SK-N-SH treated with all-trans-retinoic acid at 6 μM for 48 hours (cell line): ENCODE results near the gene SLC41A3.

Source experiments
- ATAC-seq: fragments of 200-7000 bp; cut with Tn5 transposase; 3 replicates; pipeline ENCODE4 v1.9.1; 2020; ENCODE audit warnings: mild to moderate bottlenecking, moderate library complexity
- BACH2 ChIP-seq: fragments of 250-450 bp; sonication (Bioruptor Pico); IDR thresholded peaks from 2 replicates; pipeline ENCODE4 v1.9.0; 2021; ENCODE audit warnings: mild to moderate bottlenecking, borderline replicate concordance
- CREB5 ChIP-seq: fragments of 250-450 bp; sonication (Bioruptor Pico); IDR thresholded peaks from 2 replicates; pipeline ENCODE4 v1.5.1; 2020; ENCODE audit warnings: low read depth, mild to moderate bottlenecking, moderate library complexity
- CSDC2 ChIP-seq: fragments of 250-450 bp; sonication (Bioruptor Pico); IDR thresholded peaks from 2 replicates; pipeline ENCODE4 v1.5.0; 2020; ENCODE audit warnings: mild to moderate bottlenecking, moderate library complexity
- ESRRG ChIP-seq: fragments of 250-450 bp; sonication (Bioruptor Pico); IDR thresholded peaks from 2 replicates; pipeline ENCODE4 v1.6.1; 2021; ENCODE audit warnings: mild to moderate bottlenecking
- OSR1 ChIP-seq: fragments of 250-450 bp; sonication (Bioruptor Pico); IDR thresholded peaks from 2 replicates; pipeline ENCODE4 v1.8.0; 2022; ENCODE audit warnings: moderate library complexity, mild to moderate bottlenecking, inconsistent platforms
- PATZ1 ChIP-seq: fragments of 250-450 bp; sonication (Bioruptor Pico); IDR thresholded peaks from 2 replicates; pipeline ENCODE4 v1.8.0; 2020; ENCODE audit warnings: mild to moderate bottlenecking, moderate library complexity, borderline replicate concordance
- PPARA ChIP-seq: fragments of 250-450 bp; sonication (Bioruptor Pico); IDR thresholded peaks from 2 replicates; pipeline ENCODE4 v1.5.0; 2020; ENCODE audit warnings: mild to moderate bottlenecking, borderline replicate concordance
- RARB ChIP-seq: fragments of 250-450 bp; sonication (Bioruptor Pico); IDR thresholded peaks from 2 replicates; pipeline ENCODE4 v1.8.0; 2021; ENCODE audit warnings: mild to moderate bottlenecking, moderate library complexity
- SNAI2 ChIP-seq: fragments of 250-450 bp; sonication (Bioruptor Pico); IDR thresholded peaks from 2 replicates; pipeline ENCODE4 v1.5.0; 2020; ENCODE audit warnings: mild to moderate bottlenecking, moderate library complexity
- TCF4 ChIP-seq: fragments of 250-450 bp; sonication (Bioruptor Pico); IDR thresholded peaks from 2 replicates; pipeline ENCODE4 v1.8.0; 2021; ENCODE audit warnings: mild to moderate bottlenecking, moderate library complexity, borderline replicate concordance
- TOX ChIP-seq: fragments of 250-450 bp; sonication (Bioruptor Pico); IDR thresholded peaks from 2 replicates; pipeline ENCODE4 v1.8.0; 2021; ENCODE audit warnings: mild to moderate bottlenecking, moderate library complexity, borderline replicate concordance
- ZFP3 ChIP-seq: fragments of 250-450 bp; sonication (Bioruptor Pico); IDR thresholded peaks from 2 replicates; pipeline ENCODE4 v1.5.0; 2020; ENCODE audit warnings: mild to moderate bottlenecking, moderate library complexity
- ZFP30 ChIP-seq: fragments of 450-650 bp; formaldehyde crosslinking; IDR thresholded peaks from 2 replicates; pipeline ENCODE4 v1.5.0; 2022; ENCODE audit warnings: mild to moderate bottlenecking, moderate library complexity
- ZNF70 ChIP-seq: fragments of 450-650 bp; formaldehyde crosslinking; IDR thresholded peaks from 2 replicates; pipeline ENCODE4 v1.5.0; 2020; ENCODE audit warnings: mild to moderate bottlenecking, moderate library complexity
- ZNF8 ChIP-seq: fragments of 450-650 bp; formaldehyde crosslinking; IDR thresholded peaks from 2 replicates; pipeline ENCODE4 v1.5.0; 2020; ENCODE audit warnings: mild to moderate bottlenecking, moderate library complexity
- TF ChIP-seq, protein P1 (sequence below): fragments of 250-450 bp; sonication (Bioruptor Pico); IDR thresholded peaks from 2 replicates; pipeline ENCODE4 v1.5.0; 2020; ENCODE audit warnings: mild to moderate bottlenecking, moderate library complexity
- TF ChIP-seq, protein P2 (sequence below): fragments of 250-450 bp; sonication (Bioruptor Pico); IDR thresholded peaks from 2 replicates; pipeline ENCODE4 v1.8.0; 2021; ENCODE audit warnings: low read depth, mild to moderate bottlenecking, moderate library complexity, borderline replicate concordance

SLC41A3 gene

GRCh38 chr3:126063358-126063965 lies 20.5 kb downstream of the SLC41A3 start:
- TF ChIP-seq PPARA (no peak), OSR1 (CRISPR knock-in tag) (no peak), PATZ1 (CRISPR knock-in tag) (no peak)

DNA sequence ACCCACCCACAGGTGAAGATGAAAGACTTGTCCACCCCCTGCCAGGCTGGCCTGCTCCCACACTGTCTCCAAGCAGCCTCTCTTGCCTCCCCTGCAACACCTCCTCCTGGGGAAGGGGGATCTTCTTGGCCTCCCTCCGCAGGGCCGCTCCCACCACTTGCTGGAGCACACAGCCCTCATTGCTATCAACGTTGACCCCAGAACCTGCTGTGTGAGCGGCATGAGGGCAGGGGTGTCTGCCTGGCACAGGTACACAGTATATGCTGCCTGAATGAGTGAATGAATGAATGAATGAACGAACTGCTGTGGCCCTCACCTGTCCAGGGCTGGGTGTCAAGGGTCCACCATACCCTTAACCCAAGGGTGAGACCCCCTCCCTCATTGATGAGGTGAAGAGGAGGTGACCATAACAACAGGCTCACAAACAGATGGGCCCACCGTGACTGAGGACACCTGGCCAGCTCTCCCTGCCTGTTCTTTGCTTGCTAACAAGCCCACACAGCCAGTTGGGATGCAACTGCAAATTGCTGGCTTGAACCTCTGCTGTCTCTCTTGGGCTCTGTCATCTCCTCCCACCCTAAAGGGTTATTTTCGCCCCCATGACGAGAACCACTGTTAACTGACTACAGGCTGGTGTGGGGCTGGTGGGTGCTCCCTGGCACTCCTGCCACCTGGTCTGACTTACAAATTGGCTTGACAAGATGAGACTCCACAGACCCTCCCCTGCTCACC lies 22.5 kb downstream of the SLC41A3 start:
- TF ChIP-seq, protein P1, sequence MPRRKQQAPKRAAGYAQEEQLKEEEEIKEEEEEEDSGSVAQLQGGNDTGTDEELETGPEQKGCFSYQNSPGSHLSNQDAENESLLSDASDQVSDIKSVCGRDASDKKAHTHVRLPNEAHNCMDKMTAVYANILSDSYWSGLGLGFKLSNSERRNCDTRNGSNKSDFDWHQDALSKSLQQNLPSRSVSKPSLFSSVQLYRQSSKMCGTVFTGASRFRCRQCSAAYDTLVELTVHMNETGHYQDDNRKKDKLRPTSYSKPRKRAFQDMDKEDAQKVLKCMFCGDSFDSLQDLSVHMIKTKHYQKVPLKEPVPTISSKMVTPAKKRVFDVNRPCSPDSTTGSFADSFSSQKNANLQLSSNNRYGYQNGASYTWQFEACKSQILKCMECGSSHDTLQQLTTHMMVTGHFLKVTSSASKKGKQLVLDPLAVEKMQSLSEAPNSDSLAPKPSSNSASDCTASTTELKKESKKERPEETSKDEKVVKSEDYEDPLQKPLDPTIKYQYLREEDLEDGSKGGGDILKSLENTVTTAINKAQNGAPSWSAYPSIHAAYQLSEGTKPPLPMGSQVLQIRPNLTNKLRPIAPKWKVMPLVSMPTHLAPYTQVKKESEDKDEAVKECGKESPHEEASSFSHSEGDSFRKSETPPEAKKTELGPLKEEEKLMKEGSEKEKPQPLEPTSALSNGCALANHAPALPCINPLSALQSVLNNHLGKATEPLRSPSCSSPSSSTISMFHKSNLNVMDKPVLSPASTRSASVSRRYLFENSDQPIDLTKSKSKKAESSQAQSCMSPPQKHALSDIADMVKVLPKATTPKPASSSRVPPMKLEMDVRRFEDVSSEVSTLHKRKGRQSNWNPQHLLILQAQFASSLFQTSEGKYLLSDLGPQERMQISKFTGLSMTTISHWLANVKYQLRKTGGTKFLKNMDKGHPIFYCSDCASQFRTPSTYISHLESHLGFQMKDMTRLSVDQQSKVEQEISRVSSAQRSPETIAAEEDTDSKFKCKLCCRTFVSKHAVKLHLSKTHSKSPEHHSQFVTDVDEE (CRISPR knock-in tag): no peak
- TF ChIP-seq, all 23 proteins: peak for 0
- ATAC-seq: no peak

More at GRCh38 chr3:126063358-126063965, 20.5 kb downstream of the SLC41A3 start:
- no peak for ATAC-seq

- no peak for ATAC-seq
- TF ChIP-seq, protein P2, sequence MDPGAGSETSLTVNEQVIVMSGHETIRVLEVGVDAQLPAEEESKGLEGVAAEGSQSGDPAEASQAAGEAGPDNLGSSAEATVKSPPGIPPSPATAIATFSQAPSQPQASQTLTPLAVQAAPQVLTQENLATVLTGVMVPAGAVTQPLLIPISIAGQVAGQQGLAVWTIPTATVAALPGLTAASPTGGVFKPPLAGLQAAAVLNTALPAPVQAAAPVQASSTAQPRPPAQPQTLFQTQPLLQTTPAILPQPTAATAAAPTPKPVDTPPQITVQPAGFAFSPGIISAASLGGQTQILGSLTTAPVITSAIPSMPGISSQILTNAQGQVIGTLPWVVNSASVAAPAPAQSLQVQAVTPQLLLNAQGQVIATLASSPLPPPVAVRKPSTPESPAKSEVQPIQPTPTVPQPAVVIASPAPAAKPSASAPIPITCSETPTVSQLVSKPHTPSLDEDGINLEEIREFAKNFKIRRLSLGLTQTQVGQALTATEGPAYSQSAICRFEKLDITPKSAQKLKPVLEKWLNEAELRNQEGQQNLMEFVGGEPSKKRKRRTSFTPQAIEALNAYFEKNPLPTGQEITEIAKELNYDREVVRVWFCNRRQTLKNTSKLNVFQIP (CRISPR knock-in tag): no peak
- TF ChIP-seq SNAI2 (CRISPR knock-in tag): no peak
- TF ChIP-seq PPARA: no peak
- no peak for TF ChIP-seq OSR1 (CRISPR knock-in tag)
- no peak for TF ChIP-seq ZFP30 (CRISPR knock-in tag)
These were observed 23.2 kb downstream of the SLC41A3 start for GRCh38 chr3:126060613-126061145.

DNA sequence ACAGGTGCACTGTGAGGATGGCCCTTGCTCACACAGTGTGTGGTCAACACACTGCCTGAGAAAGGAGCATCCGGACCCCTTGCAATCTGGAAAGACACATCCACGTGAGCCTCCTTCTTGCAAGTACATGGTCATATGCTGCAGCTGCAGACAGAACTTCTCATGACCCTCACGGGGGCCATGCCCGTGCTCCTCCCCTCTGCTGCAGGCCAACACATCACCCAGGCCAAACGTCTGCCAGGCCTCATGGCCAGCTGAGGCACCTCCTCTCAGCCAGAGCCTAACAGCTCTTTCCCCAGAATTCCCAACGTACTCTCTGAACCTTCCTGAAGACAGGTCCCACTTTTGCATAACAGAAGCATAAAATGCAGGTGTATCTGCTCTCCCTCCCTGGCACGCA lies 25.3 kb downstream of the SLC41A3 start:
- TF ChIP-seq CSDC2 (CRISPR knock-in tag): no peak
- TF ChIP-seq ESRRG: no peak
- no peak for TF ChIP-seq ZFP3 (CRISPR knock-in tag)
- TF ChIP-seq, protein P1 (CRISPR knock-in tag): no peak
- TF ChIP-seq RARB: no peak
- TF ChIP-seq CREB5: no peak
- ATAC-seq: no peak

GRCh38 chr3:126057936-126058335 lies 26.0 kb downstream of the SLC41A3 start:
- no peak for ATAC-seq

More at GRCh38 chr3:126057936-126058335, 26.0 kb downstream of the SLC41A3 start:
- no peak for TF ChIP-seq ESRRG
- no peak for TF ChIP-seq TOX (CRISPR knock-in tag)
- TF ChIP-seq ZNF8 (CRISPR knock-in tag): no peak
- no peak for TF ChIP-seq ZFP3 (CRISPR knock-in tag)
- TF ChIP-seq, protein P2 (CRISPR knock-in tag): no peak
- no peak for TF ChIP-seq SNAI2 (CRISPR knock-in tag)
- no peak for TF ChIP-seq BACH2 (CRISPR knock-in tag)
- no peak for TF ChIP-seq ZNF70
- TF ChIP-seq TCF4 (CRISPR knock-in tag): no peak
- TF ChIP-seq ZFP30 (CRISPR knock-in tag): no peak
- TF ChIP-seq, all 23 proteins: peak for 0
